GM18907 (cell line): ENCODE data around the gene RETN.
"Not testable (repeated sequence)": the region's sequence is repeated elsewhere in the genome, so short reads cannot be mapped to it uniquely, and the experiment has no call there.

Experiments
- ATAC-seq: cut with Tn5 transposase; IDR thresholded peaks from one replicate; pipeline ENCODE4 v1.9.1; 2021; ENCODE audit warnings: mild to moderate bottlenecking, moderate library complexity; ENCODE audit not compliant: unreplicated experiment

RETN gene

DNA sequence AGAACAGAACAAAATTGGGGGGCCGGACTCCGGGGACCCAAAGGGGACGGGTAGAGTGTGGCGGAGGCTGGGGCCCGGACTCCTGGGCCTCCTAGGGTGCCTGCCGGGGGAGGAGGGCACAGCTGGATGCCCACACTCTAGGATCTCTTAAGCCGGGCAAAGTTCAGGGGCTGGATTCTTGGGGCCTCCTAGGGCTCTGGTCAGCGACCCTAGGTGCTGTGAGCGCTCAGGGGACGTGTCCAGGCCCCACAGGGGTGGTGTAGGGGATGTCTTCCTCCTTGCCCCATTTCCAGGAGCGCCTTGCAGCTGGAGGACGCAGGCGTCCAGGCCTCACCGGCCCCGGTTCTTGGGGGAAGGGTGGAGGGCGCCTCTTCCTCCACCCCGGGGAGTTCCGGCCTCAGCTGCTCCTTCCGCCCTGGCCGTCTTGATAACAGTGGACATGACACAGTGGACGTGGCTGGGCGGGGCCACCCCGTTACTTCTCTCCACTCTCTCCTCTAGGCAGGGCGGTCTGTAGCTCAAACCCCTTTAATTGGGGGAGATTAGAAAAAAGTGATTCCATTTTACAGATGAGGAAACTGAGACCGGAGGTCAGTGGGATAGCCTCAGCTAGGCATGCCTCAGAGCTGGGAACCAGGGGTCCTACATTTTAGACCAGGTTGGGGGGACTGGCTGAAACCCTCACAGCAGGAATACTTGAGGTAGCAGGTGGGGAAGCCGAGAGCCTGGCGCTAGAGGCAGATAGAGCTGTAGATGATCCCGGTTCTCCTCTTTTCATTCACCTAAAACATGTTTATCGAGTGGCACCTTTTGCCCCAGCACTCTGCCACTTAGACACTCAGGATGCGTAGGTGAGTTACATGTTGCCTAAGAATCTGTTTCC lies 31.2 kb upstream of the RETN start:
- ATAC-seq, result peak; percentile 25

GRCh38 chr19:7638802-7639465 lies 29.9 kb upstream of the RETN start:
- ATAC-seq, result no peak

GRCh38 chr19:7639863-7640348 lies 28.9 kb upstream of the RETN start:
- ATAC-seq, result no peak

GRCh38 chr19:7640803-7641202 lies 28.0 kb upstream of the RETN start:
- no peak for ATAC-seq

GRCh38 chr19:7641290-7642276 lies 27.3 kb upstream of the RETN start:
- no peak for ATAC-seq

GRCh38 chr19:7642295-7643030 lies 26.4 kb upstream of the RETN start:
- no peak for ATAC-seq

GRCh38 chr19:7643031-7643415 lies 25.8 kb upstream of the RETN start:
- ATAC-seq, result no peak

DNA sequence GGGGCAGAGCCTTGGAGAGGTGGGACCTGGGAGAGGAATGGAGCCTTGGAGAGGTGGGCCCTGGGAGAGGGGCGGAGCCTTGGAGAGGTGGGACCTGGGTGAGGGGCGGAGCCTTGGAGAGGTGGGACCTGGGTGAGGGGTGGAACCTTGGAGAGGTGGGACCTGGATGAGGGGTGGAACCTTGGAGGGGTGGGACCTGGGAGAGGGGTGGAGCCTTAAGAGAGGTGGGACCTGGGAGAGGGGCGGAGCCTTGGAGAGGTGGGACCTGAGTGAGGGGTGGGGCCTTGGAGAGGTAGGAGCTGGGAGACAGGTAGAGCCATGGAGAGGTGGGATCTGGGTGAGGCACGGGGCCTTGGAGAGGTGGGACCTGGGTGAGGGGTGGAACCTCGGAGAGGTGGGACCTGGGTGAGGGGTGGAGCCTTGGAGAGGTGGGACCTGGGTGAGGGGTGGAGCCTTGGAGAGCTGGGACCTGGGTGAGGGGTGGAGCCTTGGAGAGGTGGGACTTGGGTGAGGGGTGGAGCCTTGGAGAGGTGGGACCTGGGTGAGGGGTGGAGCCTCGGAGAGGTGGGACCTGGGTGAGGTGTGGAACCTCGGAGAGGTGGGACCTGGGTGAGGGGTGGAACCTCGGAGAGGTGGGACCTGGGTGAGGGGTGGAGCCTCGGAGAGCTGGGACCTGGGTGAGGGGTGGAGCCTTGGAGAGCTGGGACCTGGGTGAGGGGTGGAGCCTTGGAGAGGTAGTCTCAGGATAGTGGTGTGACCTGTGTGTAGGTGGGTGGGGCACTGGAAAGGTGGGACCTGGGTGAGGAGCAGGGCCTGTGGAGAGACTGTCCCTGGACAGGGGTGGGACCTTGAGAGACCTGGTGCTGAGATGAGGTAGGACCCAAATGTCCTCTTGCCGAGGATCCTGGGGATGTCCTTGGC lies 25.0 kb upstream of the RETN start:
- not testable (repeated sequence) for ATAC-seq

GRCh38 chr19:7644550-7644877 lies 24.3 kb upstream of the RETN start:
- ATAC-seq, result no peak

DNA sequence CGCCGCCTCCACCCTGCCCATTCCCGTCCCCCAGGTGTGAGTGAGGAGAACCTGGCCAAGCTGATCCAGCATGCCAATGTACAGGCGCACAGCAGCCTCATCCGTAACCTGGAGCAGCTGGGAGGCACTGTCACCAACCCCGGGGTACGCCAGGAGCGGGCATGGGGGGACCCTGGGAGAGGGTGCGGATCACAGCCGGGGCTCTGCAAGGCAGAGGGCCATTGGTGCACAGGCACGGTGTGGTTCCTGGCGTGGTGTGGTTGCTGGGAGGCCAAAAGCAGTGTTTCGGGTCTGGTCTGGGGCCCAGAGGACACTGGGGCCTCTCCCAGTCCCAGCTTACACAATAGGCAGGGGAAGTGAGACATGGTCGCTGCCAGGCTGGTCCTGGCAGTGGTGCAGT lies 23.7 kb upstream of the RETN start:
- ATAC-seq, result no peak

GRCh38 chr19:7645656-7646425 lies 23.0 kb upstream of the RETN start:
- ATAC-seq, result no peak

DNA sequence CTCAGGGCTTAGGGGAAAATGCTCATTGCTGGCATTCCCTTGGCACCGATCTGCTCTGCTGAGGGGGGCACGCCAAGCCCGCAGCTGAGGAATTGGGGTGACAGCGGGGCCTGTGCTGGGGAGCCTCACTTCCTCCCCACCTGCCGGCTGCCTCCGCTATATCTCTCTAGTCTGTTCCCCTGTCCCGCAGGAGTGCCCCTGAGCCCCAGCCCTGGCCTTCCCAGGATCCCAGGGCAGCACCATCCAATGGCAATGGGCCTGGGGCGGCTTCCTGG lies 22.5 kb upstream of the RETN start:
- no peak for ATAC-seq

GRCh38 chr19:7647156-7647555 lies 21.7 kb upstream of the RETN start:
- no peak for ATAC-seq

DNA sequence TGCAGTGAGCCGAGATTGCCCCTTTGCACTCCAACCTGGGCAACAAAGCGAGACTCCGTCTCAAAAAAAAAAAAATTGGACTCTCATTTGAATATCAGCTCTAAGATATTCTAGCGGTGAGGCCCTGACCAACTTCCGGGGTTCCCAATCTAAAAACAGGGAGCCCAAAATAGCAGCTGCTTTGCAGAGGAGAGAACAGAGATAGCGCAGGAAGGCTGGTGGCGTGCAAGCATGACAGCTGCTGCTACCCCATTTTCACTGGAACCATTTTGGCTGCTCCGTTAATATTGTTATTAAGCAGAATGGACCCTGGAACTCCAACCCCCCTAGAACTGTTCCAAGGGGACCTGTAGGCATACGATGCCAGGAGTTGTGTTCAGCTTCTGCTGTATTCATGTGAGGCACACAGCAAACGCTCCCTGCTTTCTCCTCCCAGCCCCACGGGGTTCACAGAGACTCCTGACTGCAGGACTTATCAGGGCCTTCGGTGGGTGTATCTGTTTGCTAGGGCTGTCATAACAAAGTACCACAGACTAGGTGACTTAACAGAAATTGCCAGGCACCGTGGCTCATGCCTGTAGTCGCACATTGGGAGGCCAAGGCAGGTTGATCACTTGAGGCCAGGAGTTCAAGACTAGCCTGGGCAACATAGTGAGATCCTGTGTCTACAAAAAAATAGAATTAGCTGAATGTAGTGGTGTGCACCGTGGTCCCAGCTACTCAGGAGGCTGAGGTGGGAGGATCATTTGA lies 20.4 kb upstream of the RETN start:
- ATAC-seq, result no peak

DNA sequence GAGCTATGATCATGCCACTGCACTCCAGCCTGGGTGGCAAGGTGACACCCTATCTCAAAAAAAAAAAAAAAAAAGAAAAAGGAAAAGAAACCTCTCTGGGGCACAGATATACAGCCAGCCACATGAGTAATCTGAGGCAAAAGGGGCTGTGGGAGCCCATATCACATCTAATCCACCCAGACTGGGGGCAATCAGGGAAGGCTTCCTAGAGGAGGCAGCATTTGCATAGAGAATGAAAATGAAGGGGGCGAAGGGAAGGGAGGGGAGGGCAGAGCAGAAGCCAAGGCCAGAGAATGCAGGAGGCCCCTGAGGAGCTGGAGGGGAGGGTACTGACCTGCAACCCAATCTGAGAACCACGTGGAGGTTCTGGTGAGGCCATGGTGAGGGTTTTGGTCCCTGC lies 18.7 kb upstream of the RETN start:
- no peak for ATAC-seq

GRCh38 chr19:7652061-7652641 lies 16.7 kb upstream of the RETN start:
- ATAC-seq, result no peak

GRCh38 chr19:7654401-7654800 lies 14.4 kb upstream of the RETN start:
- ATAC-seq, result no peak

DNA sequence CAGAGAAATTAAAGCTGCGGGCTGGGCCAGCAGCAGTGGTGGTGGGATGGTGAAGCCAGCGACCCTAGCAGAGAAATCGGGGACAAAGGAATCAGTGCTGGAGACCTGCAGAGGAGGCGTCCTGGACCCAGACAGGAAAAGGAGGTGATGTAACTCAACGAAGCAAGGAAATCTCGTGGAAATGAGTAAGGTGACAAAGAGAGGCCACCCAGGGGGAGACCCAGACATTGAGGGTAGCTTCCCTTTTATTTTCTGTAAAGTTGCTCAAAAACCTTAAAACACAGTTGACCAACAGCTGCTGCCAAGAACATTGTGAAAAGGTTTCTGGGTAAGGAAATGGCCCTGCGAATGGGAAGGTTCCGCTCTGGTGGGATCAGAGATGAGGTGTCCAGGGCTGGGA lies 13.3 kb upstream of the RETN start:
- no peak for ATAC-seq
